HG03025 (cell line): ENCODE data around the gene GFAP.

ENCODE experiments used
- ATAC-seq: cut with Tn5 transposase; IDR thresholded peaks from one replicate; pipeline ENCODE4 v1.9.1; 2021; ENCODE audit warnings: mild to moderate bottlenecking, moderate library complexity; ENCODE audit not compliant: unreplicated experiment, low FRiP score

Gene GFAP

GRCh38 chr17:44932096-44932786, 16.9 kb upstream of the GFAP start:
- ATAC-seq = no peak

GRCh38 chr17:44931376-44931775, 16.1 kb upstream of the GFAP start:
- ATAC-seq = no peak

DNA sequence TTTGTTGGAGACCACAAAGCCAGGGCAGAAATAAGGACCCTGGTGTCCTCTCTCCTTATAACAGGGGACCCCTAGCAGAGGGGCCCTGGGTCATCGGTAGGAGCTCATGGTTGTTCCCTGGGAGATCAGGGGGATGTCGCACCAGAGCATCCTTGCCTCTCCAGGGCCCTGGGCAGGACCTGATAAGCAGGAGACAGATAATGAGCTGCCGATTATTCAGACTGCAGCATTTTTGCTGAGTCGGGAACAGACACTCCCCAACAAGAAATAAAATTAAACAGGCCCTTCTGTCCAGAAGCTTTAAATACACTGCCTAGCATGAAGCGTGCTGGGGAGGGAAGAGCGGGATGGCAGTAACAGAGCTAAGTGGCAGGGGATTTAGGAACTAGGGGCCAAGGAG, 15.4 kb upstream of the GFAP start:
- no peak for ATAC-seq

DNA sequence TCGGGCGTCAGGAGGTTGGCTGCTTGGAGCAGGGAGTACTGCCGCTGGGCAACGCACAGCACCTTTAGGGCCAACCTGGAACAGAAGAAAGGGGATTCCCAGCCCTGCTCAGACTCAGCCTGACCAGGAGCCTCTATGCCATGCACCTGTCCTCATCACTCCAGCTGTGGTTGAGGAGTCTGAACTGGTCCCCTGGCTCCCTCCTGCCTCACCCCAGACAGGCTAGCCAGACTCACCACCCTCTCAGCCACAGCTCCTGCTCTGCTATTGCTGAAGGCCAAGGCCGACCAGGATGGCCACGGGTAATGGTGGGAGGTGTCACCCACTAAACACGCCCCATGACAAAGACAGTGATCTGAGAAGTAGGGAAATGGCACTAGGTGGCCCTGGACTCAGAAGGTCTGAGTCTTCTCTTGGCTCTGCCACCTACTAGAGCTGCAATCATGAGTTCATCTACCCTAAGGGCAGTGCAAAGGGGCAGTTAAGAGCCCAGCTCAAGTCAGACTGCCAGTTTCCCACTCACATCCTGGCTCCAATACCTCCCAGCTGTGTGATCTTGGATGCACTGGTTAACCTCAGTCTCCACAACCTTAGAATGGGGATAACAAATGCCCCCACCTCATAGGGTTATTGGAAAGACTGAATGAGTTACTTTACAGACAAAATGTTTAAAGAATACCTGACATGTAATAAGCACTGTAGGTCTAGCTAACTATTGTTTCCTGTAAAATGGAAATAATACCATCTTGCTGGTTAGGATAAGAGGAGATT, 13.8 kb upstream of the GFAP start:
- no peak for ATAC-seq

GRCh38 chr17:44928136-44928535, 12.8 kb upstream of the GFAP start:
- ATAC-seq = no peak

GRCh38 chr17:44927696-44928095, 12.4 kb upstream of the GFAP start:
- no peak for ATAC-seq

DNA sequence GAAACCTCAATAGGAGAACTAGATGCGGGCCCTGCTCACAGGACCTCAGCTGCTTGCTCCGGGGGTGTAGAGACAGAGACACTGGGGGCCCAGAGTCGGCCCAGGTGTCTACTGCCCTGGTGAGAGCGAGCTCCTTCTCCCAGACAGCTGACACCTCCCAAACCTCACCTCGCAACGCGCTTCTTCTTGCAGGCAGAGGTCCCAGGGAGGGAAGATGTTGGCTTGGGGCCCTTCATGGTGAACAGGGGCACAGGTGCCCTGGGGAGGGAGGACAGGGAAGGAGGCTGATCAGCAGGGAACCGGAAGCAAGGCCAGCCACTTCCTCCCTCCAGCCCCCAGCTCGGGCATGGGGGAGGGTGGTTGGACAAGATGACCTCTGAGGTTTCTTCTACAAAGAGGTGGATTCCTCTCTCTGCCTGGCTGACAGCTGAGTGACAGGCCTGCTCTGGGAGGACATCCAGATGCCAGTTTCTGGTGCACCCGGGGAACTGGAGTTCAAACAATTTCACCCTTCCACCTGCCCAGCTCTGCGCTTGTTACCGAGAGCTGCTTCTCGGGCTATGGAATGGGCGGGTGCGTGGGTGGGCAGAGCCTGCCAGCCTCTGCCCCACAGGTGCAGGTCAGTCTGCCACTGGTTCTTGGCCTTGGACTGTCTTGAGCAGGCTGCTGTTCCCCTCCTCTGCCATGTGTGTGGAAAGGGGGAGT, 11.7 kb upstream of the GFAP start:
- no peak for ATAC-seq

- ATAC-seq = no peak
These were observed 10.7 kb upstream of the GFAP start for GRCh38 chr17:44925731-44926697.

- ATAC-seq = no peak
These were observed 8.8 kb upstream of the GFAP start for GRCh38 chr17:44924107-44924544.

- no peak for ATAC-seq
These were observed 7.6 kb upstream of the GFAP start for GRCh38 chr17:44922746-44923470.

DNA sequence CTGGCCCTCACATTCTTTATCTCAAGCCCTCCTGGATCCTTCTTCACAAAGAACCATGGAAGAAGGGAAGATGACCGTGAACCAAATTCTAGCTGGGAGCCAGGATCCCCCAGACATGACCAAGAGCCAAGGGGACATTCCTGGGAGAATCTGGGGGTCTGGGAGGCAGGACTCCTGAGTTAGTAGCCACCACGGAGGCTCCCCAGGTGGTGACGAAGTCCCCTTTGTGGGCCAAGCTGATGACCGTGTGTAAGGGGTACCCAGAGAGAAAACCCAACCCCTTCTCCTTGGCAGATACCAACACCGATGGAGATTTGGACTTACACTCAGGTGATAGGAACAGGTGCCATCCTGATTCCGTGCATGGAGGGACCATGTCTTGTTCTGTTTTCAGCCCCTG, 6.8 kb upstream of the GFAP start:
- ATAC-seq = no peak

DNA sequence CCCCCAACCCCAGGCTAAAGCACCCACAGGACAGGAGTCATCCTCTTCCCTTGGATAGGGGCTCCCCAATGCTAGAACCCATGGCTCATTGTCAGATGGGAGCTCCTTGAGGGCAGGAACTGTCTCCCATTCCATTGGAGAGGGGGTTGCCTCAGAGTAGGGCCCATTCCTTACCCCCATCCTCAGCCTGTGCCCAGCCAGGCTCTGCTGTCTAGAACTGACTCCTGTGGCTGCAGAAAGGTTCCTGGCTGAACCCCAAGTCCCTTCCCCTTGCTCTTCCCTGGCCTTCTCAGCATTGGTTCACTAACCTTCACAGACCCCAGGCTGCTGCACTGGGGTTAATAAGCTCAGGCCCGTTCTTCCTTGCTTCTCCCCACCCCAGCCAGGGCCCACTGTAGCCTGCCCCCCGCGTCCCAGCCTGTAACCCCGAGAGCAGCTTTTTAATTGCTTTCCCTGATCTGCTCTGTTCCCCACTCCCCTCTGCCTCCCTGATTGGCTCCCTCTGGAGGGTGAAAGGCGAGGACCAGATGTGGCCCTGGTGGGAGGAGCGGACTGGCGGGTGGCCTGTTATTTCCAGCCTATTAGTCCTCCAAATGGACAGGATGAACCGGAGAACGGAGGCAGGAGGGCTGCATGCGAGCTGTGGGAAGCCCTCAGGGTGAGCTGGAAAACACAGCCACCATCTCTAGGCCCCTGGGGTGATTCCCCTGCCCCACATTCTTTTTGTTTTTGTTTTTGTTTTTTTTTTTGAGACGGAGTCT, 6.0 kb upstream of the GFAP start:
- no peak for ATAC-seq

DNA sequence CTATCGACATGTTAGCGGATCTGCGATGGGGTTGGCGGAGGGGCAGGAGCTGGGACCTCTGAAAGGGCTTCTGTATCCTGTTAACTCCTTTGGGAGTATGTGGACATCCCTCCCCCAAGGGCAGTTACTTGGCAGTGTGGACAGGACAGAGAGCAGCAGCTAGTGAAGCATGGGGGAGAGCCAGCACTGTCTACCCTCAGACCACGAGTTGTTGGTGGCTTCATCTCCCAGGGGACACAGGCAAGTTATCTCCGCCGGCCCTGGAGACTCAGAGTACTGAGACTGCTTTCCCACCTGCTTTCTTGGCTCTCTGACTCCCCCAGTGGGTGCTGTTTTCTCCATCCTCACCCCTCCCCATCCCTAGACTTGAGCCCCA, 5.3 kb upstream of the GFAP start:
- ATAC-seq = no peak

- ATAC-seq = no peak
These were observed 4.7 kb upstream of the GFAP start for GRCh38 chr17:44919885-44920564.

- ATAC-seq = no peak
These were observed 4.1 kb upstream of the GFAP start for GRCh38 chr17:44919411-44919810.

- ATAC-seq = no peak
These were observed 2.7 kb upstream of the GFAP start for GRCh38 chr17:44918006-44918405.

- no peak for ATAC-seq
These were observed 2.2 kb upstream of the GFAP start for GRCh38 chr17:44917456-44917855.

GRCh38 chr17:44916781-44917241, 1.5 kb upstream of the GFAP start:
- ATAC-seq = no peak
